Measurements from ENCODE around the gene ERP44. TPM values are rescaled to one million over a fixed set of nuclear protein-coding genes. Genes with fewer than 3 reads are reported as not detected.
A peak's percentile ranks its signal among the peaks of the same experiment; 100 is the strongest.

The ERP44 gene
- total RNA-seq, 3 donors from 2014 or later (not counting 1 experiment from before 2014, with no cell fraction given): 14.2 to 15.4 (median 15.1) TPM

DNA sequence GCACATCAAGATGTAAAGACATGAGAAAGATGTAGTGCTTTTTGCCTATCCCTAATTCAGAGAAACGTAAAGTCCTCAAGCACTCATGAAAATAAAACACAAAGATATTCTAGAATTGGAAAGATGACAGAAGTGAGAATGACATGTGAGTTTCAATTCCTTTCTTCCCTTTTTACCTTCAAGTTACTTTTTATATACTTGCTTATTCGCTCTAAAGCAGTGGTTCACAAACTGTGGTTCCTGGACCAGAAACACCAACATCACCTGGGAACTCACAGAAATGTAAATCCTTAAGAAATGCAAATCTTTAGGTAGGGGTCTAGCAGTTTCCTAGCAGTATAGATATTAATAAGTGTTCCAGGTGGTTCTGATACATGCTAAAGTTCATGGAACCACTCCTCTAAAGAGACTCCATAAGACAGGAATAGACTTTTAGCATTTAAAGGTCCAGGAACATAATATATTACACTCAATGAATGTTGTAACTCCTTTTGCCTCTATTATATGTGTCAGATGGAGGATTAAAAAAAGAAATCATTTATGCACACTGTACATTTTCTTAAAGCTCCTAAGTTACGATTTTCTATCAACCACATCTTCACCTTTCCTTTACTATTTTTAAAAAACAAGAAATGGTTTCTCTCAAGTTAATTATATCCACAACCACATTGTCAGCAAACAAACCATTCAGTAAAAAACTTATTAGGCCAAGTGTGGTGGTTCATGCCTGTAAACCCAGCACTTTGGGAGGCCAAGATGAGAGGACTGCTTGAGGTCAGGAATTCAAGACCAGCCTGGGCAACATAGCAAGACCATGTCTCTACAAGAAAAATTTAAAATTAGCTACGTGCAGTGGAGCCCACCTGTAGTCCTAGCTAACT, 39.9 kb downstream of the ERP44 start:
- peaks cover 5 to 27% of the 10 kb centered on the region in 2 donors for H3K4me1 Mint-ChIP-seq

DNA sequence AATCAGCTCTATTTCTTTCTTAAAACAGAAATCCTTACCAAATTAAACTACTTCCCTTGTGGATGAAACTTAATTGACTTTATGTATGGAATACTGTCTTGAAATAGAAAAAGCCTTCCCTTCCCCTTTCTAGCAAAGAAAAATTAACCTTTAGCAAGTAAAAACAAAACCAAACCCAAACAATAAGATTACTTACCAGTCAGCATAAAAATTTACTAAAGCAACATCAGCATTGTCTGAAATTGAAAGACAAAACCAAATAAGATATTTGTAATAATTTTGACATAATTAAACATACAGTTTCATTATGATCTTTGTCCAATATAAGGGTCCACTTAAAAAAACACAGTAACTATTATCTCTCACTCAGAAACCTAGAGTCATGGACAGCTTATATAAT, 41.2 kb downstream of the ERP44 start:
- intact Hi-C loops (cut with micrococcal nuclease): no loop called here

More for the DNA sequence above, 39.9 kb downstream of the ERP44 start:
- Mint-ChIP-seq H3K36me3 (no peaks in the 10 kb centered on the region), H3K27me3 (ENCODE audit: low read depth in 2 of 2) (no peaks in the 10 kb centered on the region), H3K27ac (no peak overlapping the region), H3K9me3 (no peaks in the 10 kb centered on the region), H3K4me3 (no peak overlapping the region)
- Histone ChIP-seq H3K36me3 (ENCODE audit: control insufficient read depth, insufficient read depth, low read length) (peaks cover 20% of the 10 kb centered on the region), H3K27me3 (ENCODE audit: control insufficient read depth, insufficient read depth, low read length) (no peaks in the 10 kb centered on the region), H3K27ac (ENCODE audit: low read length) (no peak overlapping the region), H3K4me1 (ENCODE audit: control insufficient read depth, insufficient read depth, low read length) (peaks cover 6% of the 10 kb centered on the region), H3K4me3 (ENCODE audit: low read length) (no peak overlapping the region), H3K9me3 (ENCODE audit: control insufficient read depth, insufficient read depth, low read length) (no peaks in the 10 kb centered on the region)
- no peak for DNase-seq
- ATAC-seq: no peak
- WGBS (ENCODE audit: insufficient coverage): 57% methylated on average over 2 of the region's 4 CpGs
- intact Hi-C loops (cut with micrococcal nuclease): no loop called here
- TF ChIP-seq, protein P1, sequence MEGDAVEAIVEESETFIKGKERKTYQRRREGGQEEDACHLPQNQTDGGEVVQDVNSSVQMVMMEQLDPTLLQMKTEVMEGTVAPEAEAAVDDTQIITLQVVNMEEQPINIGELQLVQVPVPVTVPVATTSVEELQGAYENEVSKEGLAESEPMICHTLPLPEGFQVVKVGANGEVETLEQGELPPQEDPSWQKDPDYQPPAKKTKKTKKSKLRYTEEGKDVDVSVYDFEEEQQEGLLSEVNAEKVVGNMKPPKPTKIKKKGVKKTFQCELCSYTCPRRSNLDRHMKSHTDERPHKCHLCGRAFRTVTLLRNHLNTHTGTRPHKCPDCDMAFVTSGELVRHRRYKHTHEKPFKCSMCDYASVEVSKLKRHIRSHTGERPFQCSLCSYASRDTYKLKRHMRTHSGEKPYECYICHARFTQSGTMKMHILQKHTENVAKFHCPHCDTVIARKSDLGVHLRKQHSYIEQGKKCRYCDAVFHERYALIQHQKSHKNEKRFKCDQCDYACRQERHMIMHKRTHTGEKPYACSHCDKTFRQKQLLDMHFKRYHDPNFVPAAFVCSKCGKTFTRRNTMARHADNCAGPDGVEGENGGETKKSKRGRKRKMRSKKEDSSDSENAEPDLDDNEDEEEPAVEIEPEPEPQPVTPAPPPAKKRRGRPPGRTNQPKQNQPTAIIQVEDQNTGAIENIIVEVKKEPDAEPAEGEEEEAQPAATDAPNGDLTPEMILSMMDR (IDR thresholded peaks at IDR 0.05): no peak

DNA sequence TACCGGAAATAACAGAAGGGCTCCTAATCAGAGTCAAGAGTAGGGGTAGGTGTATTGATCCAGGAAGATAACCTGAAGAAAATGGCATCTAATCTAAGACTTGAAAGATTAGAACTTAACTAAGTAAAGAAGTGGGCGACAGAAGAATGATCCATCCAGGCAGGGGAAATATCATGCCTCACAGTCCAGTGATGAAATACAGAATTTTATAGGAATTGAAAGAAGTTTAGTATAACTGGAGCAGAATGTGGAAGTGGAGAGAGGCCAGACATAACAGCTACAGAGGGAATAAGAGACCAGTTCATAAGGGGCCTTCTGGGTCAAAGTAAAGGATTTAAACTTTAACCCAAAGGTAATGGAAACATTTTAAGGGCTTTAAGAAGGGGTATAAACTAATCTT, 42.2 kb downstream of the ERP44 start:
- Mint-ChIP-seq H3K4me3 (no peak overlapping the region), H3K27me3 (ENCODE audit: low read depth in 2 of 2) (no peaks in the 10 kb centered on the region), H3K36me3 (no peaks in the 10 kb centered on the region), H3K9me3 (no peaks in the 10 kb centered on the region), H3K27ac (peak overlapping the region; percentile 3 to 6), H3K4me1 (peaks cover 6 to 16% of the 10 kb centered on the region in 2 donors)
- 100% methylated on average over 2 of the region's 2 CpGs for WGBS (ENCODE audit: insufficient coverage)
- peaks cover 29% of the 10 kb centered on the region for H3K36me3 ChIP-seq (ENCODE audit: control insufficient read depth, insufficient read depth, low read length)
- DNase-seq (no peak), ATAC-seq (no peak)
- no peak overlapping the region for H3K27ac ChIP-seq (ENCODE audit: low read length)
- no peaks in the 10 kb centered on the region for H3K9me3 ChIP-seq (ENCODE audit: control insufficient read depth, insufficient read depth, low read length)
- TF ChIP-seq, protein P1 (IDR thresholded peaks at IDR 0.05): no peak
- H3K4me3 ChIP-seq (ENCODE audit: low read length): no peak overlapping the region
- peaks cover 6% of the 10 kb centered on the region for H3K4me1 ChIP-seq (ENCODE audit: control insufficient read depth, insufficient read depth, low read length)
- H3K27me3 ChIP-seq (ENCODE audit: control insufficient read depth, insufficient read depth, low read length): no peaks in the 10 kb centered on the region
- intact Hi-C loops (cut with micrococcal nuclease): no loop called here

More for the DNA sequence above, 41.2 kb downstream of the ERP44 start:
- Mint-ChIP-seq H3K27ac (no peak overlapping the region), H3K9me3 (no peaks in the 10 kb centered on the region), H3K36me3 (no peaks in the 10 kb centered on the region), H3K4me1 (peaks cover 6 to 25% of the 10 kb centered on the region in 2 donors), H3K4me3 (no peak overlapping the region), H3K27me3 (ENCODE audit: low read depth in 2 of 2) (no peaks in the 10 kb centered on the region)
- H3K36me3 ChIP-seq (ENCODE audit: control insufficient read depth, insufficient read depth, low read length): peaks cover 20% of the 10 kb centered on the region
- no peaks in the 10 kb centered on the region for H3K27me3 ChIP-seq (ENCODE audit: control insufficient read depth, insufficient read depth, low read length)
- ATAC-seq (no peak), DNase-seq (no peak)
- peaks cover 6% of the 10 kb centered on the region for H3K4me1 ChIP-seq (ENCODE audit: control insufficient read depth, insufficient read depth, low read length)
- no peak overlapping the region for H3K4me3 ChIP-seq (ENCODE audit: low read length)
- TF ChIP-seq, protein P1 (IDR thresholded peaks at IDR 0.05): no peak
- H3K27ac ChIP-seq (ENCODE audit: low read length): no peak overlapping the region
- no peaks in the 10 kb centered on the region for H3K9me3 ChIP-seq (ENCODE audit: control insufficient read depth, insufficient read depth, low read length)
